OCI-LY3 (cell line): ENCODE results near the gene CCDC127.

Experiments
- H2AFZ ChIP-seq: fragments of 200-600, 300-600 bp; shearing (Covaris generic); 2 replicates; pipeline ENCODE4 v1.6.0; 2014; ENCODE audit warnings: antibody characterized with exemption, low read depth, low read length
- H3K27ac ChIP-seq: fragments of 200-600, 300-600 bp; sonication (generic); 2 replicates; pipeline ENCODE4 v1.5.1; 2014; ENCODE audit warnings: mild to moderate bottlenecking, low read length, moderate library complexity, mixed read lengths
- H3K27me3 ChIP-seq: fragments of 200-600, 300-600 bp; sonication (generic); 2 replicates; pipeline ENCODE4 v1.6.1; 2014; ENCODE audit warnings: low read depth, low read length, mixed read lengths
- H3K36me3 ChIP-seq: fragments of 200-600, 300-600 bp; sonication (generic); replicated peaks from 2 replicates; pipeline ENCODE3; 2014; ENCODE audit warnings: low read depth, low read length, mixed read lengths
- H3K4me1 ChIP-seq: fragments of 300-600, 200-600 bp; sonication (generic); 2 replicates; pipeline ENCODE4 v1.6.1; 2014; ENCODE audit warnings: low read length, mixed read lengths
- H3K4me2 ChIP-seq: fragments of 200-600, 300-600 bp; sonication (generic); 2 replicates; pipeline ENCODE4 v1.6.1; 2014; ENCODE audit warnings: low read length, mixed read lengths
- H3K4me3 ChIP-seq: fragments of 300-600, 200-600 bp; sonication (generic); 2 replicates; pipeline ENCODE4 v1.5.1; 2014; ENCODE audit warnings: antibody characterized with exemption, mild to moderate bottlenecking, low read length, moderate library complexity
- H3K79me2 ChIP-seq: fragments of 300-600, 200-600 bp; shearing (Covaris generic); 2 replicates; pipeline ENCODE4 v1.6.1; 2014; ENCODE audit warnings: mild to moderate bottlenecking, low read length, mixed read lengths
- H3K9ac ChIP-seq: fragments of 300-600, 200-600 bp; shearing (Covaris generic); 2 replicates; pipeline ENCODE4 v1.6.0; 2014; ENCODE audit warnings: mild to moderate bottlenecking, low read length, moderate library complexity
- H3K9me3 ChIP-seq: fragments of 200-600, 300-600 bp; shearing (Covaris generic); 2 replicates; pipeline ENCODE4 v1.6.1; 2014; ENCODE audit warnings: low read length, mixed read lengths; ENCODE audit not compliant: insufficient read depth
- H4K20me1 ChIP-seq: fragments of 200-600, 300-600 bp; sonication (generic); 2 replicates; pipeline ENCODE4 v1.6.1; 2016; ENCODE audit warnings: low read length, mixed read lengths; ENCODE audit not compliant: insufficient read depth
- EZH2phosphoT487 ChIP-seq: fragments of 200-600 bp; shearing (Covaris generic); IDR thresholded peaks from 2 replicates; pipeline ENCODE4 v1.6.1; 2018; ENCODE audit warnings: antibody characterized with exemption, mixed run types, low read depth
- TF ChIP-seq, protein P1 (sequence below): fragments of 200-600, 300-600 bp; sonication (generic); IDR thresholded peaks from 2 replicates; pipeline ENCODE4 v1.5.1; 2014; ENCODE audit warnings: antibody characterized with exemption, low read length, low read depth

Gene CCDC127

DNA sequence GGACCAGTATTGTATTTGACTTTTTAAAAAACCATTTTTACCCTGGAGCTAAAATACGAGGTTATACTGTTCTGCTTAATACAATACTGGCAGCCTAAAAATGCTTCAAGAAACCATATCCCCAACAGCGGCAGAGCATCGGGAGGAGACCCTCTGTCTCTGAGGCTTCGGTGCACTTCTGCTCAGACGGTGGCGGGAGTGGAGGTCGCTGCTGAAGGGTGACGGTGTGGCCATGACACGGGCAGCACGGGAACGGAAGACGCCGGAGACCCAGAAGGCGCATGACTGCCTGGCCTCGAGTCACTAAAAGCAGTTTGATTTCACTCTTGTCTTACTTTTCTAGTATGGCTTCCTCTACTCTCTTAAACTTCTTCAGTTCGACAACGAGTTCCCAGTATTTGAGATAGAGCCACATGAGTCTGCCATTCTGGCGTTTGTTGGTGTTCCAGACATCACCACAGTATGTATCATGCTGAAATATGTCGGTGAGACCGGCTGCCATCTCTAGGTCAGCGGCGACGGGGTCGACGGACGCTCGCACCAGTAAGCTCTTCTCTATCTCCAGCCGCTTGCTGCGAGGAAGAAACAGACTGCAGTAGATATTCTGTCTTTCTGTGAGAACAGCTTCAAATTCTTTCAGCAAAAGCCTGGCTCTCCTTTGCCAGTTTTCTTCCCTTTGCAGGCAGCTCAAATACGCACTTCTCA is 12.8 kb downstream of the CCDC127 start:
- Histone ChIP-seq H3K36me3 (peaks cover 2% of the 10 kb centered on the region), H3K9ac (no peak overlapping the region), H3K4me3 (no peak overlapping the region), H3K9me3 (no peaks in the 10 kb centered on the region), H2AFZ (no peak overlapping the region), H3K4me1 (no peaks in the 10 kb centered on the region), H3K27me3 (no peaks in the 10 kb centered on the region), H3K4me2 (no peak overlapping the region), H3K79me2 (peaks cover 15% of the 10 kb centered on the region; the same call in 1 of the 2 replicates), H3K27ac (no peak overlapping the region), H4K20me1 (peaks cover 12% of the 10 kb centered on the region; the same call in 1 of the 2 replicates)
- no peak for TF ChIP-seq EZH2phosphoT487
- TF ChIP-seq, protein P1, sequence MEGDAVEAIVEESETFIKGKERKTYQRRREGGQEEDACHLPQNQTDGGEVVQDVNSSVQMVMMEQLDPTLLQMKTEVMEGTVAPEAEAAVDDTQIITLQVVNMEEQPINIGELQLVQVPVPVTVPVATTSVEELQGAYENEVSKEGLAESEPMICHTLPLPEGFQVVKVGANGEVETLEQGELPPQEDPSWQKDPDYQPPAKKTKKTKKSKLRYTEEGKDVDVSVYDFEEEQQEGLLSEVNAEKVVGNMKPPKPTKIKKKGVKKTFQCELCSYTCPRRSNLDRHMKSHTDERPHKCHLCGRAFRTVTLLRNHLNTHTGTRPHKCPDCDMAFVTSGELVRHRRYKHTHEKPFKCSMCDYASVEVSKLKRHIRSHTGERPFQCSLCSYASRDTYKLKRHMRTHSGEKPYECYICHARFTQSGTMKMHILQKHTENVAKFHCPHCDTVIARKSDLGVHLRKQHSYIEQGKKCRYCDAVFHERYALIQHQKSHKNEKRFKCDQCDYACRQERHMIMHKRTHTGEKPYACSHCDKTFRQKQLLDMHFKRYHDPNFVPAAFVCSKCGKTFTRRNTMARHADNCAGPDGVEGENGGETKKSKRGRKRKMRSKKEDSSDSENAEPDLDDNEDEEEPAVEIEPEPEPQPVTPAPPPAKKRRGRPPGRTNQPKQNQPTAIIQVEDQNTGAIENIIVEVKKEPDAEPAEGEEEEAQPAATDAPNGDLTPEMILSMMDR = no peak

DNA sequence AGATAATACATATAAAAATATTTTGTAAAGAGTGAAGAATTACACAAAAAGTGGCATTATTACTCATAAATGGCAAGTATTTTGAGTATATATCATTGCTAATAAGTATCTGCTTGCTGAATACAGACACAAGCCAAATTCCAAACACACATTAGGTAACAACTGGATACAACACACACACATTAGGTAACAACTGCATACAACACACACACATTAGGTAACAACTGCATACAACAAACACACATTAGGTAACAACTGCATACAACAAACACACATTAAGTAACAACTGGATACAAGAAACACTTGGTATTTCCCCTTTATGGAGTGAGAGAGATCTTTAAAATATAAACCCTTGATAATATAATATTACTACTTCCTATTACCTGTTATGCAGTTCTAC is 13.5 kb downstream of the CCDC127 start:
- H4K20me1 ChIP-seq = peaks cover 6% of the 10 kb centered on the region; the same call in 1 of the 2 replicates
- TF ChIP-seq, protein P1 = no peak
- no peak for TF ChIP-seq EZH2phosphoT487
- H3K79me2 ChIP-seq = peaks cover 8% of the 10 kb centered on the region; the same call in 1 of the 2 replicates

DNA sequence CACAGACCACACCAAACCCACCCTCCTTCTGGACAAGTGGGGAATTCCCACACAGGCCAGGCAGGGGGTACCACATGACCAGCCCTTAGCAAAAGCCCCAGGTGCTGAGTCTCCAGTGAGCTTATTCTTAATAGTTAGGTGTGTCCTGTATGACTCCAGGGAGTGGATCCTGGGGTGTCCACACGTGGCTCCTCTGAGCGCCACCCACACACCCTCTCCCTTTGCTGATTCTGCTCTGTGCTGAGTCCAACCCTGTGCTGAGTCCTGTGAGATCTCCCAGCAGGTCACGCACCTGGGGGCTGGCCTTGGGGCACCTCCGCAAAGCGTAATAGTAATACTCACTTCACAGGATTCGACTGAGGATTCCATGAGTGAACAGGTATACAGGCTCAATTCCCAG is 14.0 kb downstream of the CCDC127 start:
- Histone ChIP-seq H3K4me3 (no peak overlapping the region), H3K4me2 (no peak overlapping the region), H3K9me3 (no peaks in the 10 kb centered on the region), H3K27me3 (no peaks in the 10 kb centered on the region), H3K27ac (no peak overlapping the region), H3K9ac (no peak overlapping the region), H3K4me1 (no peaks in the 10 kb centered on the region), H2AFZ (no peak overlapping the region), H4K20me1 (peaks cover 6% of the 10 kb centered on the region; the same call in 1 of the 2 replicates), H3K79me2 (peaks cover 8% of the 10 kb centered on the region; the same call in 1 of the 2 replicates), H3K36me3 (peaks cover 2% of the 10 kb centered on the region)
- TF ChIP-seq, protein P1 = no peak
- no peak for TF ChIP-seq EZH2phosphoT487

More for the DNA sequence above, 13.5 kb downstream of the CCDC127 start:
- Histone ChIP-seq H3K27ac (no peak overlapping the region), H3K36me3 (peaks cover 2% of the 10 kb centered on the region), H3K4me1 (no peaks in the 10 kb centered on the region), H3K9ac (no peak overlapping the region), H3K4me3 (no peak overlapping the region), H2AFZ (no peak overlapping the region), H3K27me3 (no peaks in the 10 kb centered on the region), H3K9me3 (no peaks in the 10 kb centered on the region), H3K4me2 (no peak overlapping the region)

DNA sequence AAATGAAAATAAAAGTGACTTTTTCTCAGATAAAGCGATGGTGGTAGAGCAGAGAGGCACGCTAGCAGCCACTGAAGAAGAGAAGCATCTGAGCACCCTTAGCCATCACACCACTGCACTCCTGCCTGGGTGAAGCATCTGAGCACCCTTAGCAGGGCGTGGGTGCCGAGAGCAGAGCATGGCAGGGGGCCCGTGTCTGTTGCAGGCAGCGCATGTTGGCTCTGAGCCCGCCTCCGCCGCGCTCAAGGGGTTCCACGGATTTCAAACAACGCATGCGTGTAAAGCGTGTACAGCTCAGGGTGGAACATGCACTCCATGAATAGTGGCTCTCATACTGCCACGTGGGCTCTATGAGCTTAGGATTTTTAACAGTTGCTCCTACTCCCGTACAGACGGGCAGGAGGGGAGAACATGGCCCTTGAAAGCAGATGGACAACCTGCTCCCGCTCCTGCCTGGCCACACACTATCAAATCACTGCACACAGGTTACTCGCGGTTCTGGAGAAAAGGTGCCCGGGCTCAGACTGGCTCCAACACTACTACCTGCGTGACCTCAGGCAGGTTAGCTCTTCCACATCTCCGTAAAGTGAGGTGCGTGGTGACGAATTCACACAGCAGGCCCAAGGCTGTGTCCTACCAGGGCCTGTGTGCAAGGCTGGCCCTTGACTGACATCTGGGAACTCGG is 14.6 kb downstream of the CCDC127 start:
- peaks cover 5% of the 10 kb centered on the region; the same call in 1 of the 2 replicates for H3K79me2 ChIP-seq
- no peak overlapping the region for H3K4me3 ChIP-seq
- H3K27me3 ChIP-seq = no peaks in the 10 kb centered on the region
- H2AFZ ChIP-seq = no peak overlapping the region
- no peaks in the 10 kb centered on the region for H3K9me3 ChIP-seq
- peaks cover 3% of the 10 kb centered on the region; the same call in 1 of the 2 replicates for H4K20me1 ChIP-seq
- no peak overlapping the region for H3K9ac ChIP-seq
- H3K27ac ChIP-seq = no peak overlapping the region
- peaks cover 2% of the 10 kb centered on the region for H3K36me3 ChIP-seq
- TF ChIP-seq EZH2phosphoT487 = no peak
- TF ChIP-seq, protein P1 = no peak
- no peaks in the 10 kb centered on the region for H3K4me1 ChIP-seq
- no peak overlapping the region for H3K4me2 ChIP-seq
